Parathyroid adenoma (tissue), 2 donors: ENCODE measurements around the gene SLC1A7.

ENCODE experiments used
- H2AFZ ChIP-seq: fragments of 300-600 bp; sonication (generic); one replicate; pipeline ENCODE4 v1.7.0; 2017; ENCODE audit warnings: antibody characterized with exemption, mild to moderate bottlenecking
- H3K27ac ChIP-seq: fragments of 300-600 bp; sonication (generic); one replicate; pipeline ENCODE4 v1.7.0; 2017
- H3K27me3 ChIP-seq: fragments of 300-600 bp; sonication (generic); one replicate; pipeline ENCODE4 v1.7.0; 2017; ENCODE audit warnings: low read length; ENCODE audit not compliant: control insufficient read depth, insufficient read depth
- H3K36me3 ChIP-seq: fragments of 300-600 bp; sonication (generic); one replicate; pipeline ENCODE4 v1.7.0; 2017; ENCODE audit warnings: low read length; ENCODE audit not compliant: control insufficient read depth, insufficient read depth
- H3K4me1 ChIP-seq: fragments of 300-600 bp; sonication (generic); one replicate; pipeline ENCODE4 v1.7.0; 2017; ENCODE audit warnings: control low read depth
- H3K4me2 ChIP-seq: fragments of 300-600 bp; sonication (generic); one replicate; pipeline ENCODE4 v1.7.0; 2017; ENCODE audit warnings: low read length
- H3K4me3 ChIP-seq: fragments of 300-600 bp; sonication (generic); one replicate; pipeline ENCODE4 v1.7.0; 2017; ENCODE audit warnings: low read depth, low read length
- H3K79me2 ChIP-seq: fragments of 300-600 bp; sonication (generic); one replicate; pipeline ENCODE4 v1.7.0; 2017; ENCODE audit warnings: control low read depth
- H3K9ac ChIP-seq: fragments of 300-600 bp; sonication (generic); one replicate; pipeline ENCODE4 v1.7.0; 2017; ENCODE audit warnings: mild to moderate bottlenecking
- H3K9me3 ChIP-seq: fragments of 300-600 bp; sonication (generic); one replicate; pipeline ENCODE4 v1.7.0; 2017; ENCODE audit warnings: low read length; ENCODE audit not compliant: control insufficient read depth
- CTCF ChIP-seq: fragments of 300-600 bp; sonication (generic); IDR thresholded peaks from one replicate; pipeline ENCODE4 v1.7.0; 2017; ENCODE audit warnings: antibody characterized with exemption, mild to moderate bottlenecking
- donor health status: primary hyperparathyroidism.

The SLC1A7 gene

GRCh38 chr1:53116933-53117600 lies 25.4 kb downstream of the SLC1A7 start:
- TF ChIP-seq CTCF, result no peak
- Histone ChIP-seq H3K4me2 (no peak overlapping the region), H3K4me3 (no peak overlapping the region), H3K27ac (no peak overlapping the region), H3K4me1 (no peaks in the 10 kb centered on the region), H3K9ac (no peak overlapping the region), H2AFZ (no peak overlapping the region), H3K79me2 (no peaks in the 10 kb centered on the region), H3K9me3 (no peaks in the 10 kb centered on the region), H3K36me3 (no peaks in the 10 kb centered on the region), H3K27me3 (no peaks in the 10 kb centered on the region)

GRCh38 chr1:53116307-53116810 lies 26.1 kb downstream of the SLC1A7 start:
- Histone ChIP-seq H3K27me3 (no peaks in the 10 kb centered on the region), H3K36me3 (no peaks in the 10 kb centered on the region), H3K9ac (no peak overlapping the region), H3K4me3 (no peak overlapping the region), H3K79me2 (no peaks in the 10 kb centered on the region), H3K9me3 (no peaks in the 10 kb centered on the region), H3K4me1 (no peaks in the 10 kb centered on the region), H3K27ac (no peak overlapping the region), H3K4me2 (no peak overlapping the region), H2AFZ (no peak overlapping the region)
- TF ChIP-seq CTCF, result no peak

GRCh38 chr1:53115403-53116306 lies 26.8 kb downstream of the SLC1A7 start:
- Histone ChIP-seq H3K4me1 (no peaks in the 10 kb centered on the region), H3K27me3 (no peaks in the 10 kb centered on the region), H3K4me2 (no peak overlapping the region), H3K9ac (no peak overlapping the region), H3K79me2 (no peaks in the 10 kb centered on the region), H3K4me3 (no peak overlapping the region), H3K27ac (no peak overlapping the region), H3K9me3 (no peaks in the 10 kb centered on the region), H3K36me3 (no peaks in the 10 kb centered on the region), H2AFZ (no peak overlapping the region)
- TF ChIP-seq CTCF, result no peak

- Histone ChIP-seq H3K27me3 (no peaks in the 10 kb centered on the region), H3K4me1 (no peaks in the 10 kb centered on the region), H3K9ac (no peak overlapping the region), H3K4me3 (no peak overlapping the region), H3K4me2 (no peak overlapping the region), H3K36me3 (no peaks in the 10 kb centered on the region), H2AFZ (no peak overlapping the region), H3K27ac (no peak overlapping the region), H3K9me3 (no peaks in the 10 kb centered on the region), H3K79me2 (no peaks in the 10 kb centered on the region)
- TF ChIP-seq CTCF, result no peak
Observed at GRCh38 chr1:53114581-53115400, 27.6 kb downstream of the SLC1A7 start.
